Superior temporal gyrus (tissue), 1 donor: Measurements from ENCODE around the gene AFF2.

Experiments used
- DNase-seq: peaks from one replicate; pipeline ENCODE4 v3.0.0-alpha.2; 2016; ENCODE audit errors: extremely low spot score

The AFF2 gene

DNA sequence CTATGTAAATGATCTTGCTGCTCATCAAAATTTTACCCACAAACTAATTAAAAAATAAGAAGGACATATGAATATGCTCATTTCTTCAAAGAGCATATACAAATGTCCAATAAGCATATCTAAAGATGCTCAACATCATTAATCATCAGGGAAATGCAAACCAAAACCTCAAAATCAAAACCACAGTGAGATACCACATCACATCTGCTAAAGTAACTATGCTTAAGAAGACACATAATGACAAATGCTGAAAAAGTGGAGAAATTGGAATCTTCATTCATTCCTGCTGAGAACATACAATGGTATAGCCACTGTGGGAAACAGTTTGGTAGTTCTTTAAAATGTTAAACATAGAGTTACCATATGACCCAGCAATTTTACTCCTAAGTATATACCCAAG, 81.9 kb downstream of the AFF2 start:
- no peak for DNase-seq

DNA sequence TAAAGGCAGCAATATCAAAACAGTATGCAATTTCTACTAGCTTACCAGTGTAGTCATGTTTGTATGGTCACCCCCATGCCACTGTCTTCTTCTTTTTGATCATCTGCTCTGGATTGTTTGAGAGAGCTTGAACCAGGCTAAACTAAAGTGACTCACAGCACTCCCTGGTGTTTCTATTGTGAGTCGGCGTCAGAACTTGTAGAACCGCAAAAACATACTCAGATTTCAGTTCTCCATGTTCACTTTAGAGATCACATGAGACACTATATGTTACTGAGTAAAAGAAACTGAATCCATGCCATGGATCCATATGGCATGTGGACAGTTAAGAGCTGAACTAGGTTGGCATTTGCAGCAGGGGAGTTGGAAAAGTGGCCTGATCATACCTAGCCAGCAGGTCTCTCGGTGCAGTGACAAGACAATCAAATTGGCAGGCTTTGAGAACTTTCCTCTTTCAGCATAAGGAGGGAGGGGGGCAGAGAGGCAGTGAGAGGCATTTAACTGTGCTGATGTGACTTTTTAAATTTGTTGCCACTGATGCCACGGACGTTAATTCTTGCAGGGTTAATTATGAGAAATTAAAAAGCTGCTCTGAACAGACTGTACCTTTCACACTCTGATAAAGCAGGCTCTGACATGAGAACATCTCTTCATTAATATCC, 88.4 kb downstream of the AFF2 start:
- DNase-seq = no peak

DNA sequence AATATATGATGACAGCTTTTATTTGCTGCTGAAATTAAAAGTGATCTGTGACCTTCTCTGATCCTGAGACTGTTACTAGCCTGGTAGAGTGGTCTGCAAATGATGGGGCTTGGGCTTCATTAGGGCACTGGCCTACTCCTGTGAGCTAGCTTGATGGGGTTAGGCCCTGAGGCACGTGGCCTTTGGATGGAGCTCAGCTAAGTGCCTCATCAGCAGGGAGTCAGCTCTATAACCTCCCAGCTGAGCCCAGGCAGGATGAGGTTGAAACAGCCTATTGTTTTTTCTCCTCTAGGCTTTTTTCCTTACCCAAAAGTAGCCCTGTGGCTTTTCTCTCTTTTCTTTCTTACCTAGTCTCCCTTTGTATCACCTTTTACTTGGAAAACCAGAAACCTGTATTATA, 92.2 kb downstream of the AFF2 start:
- DNase-seq = no peak

DNA sequence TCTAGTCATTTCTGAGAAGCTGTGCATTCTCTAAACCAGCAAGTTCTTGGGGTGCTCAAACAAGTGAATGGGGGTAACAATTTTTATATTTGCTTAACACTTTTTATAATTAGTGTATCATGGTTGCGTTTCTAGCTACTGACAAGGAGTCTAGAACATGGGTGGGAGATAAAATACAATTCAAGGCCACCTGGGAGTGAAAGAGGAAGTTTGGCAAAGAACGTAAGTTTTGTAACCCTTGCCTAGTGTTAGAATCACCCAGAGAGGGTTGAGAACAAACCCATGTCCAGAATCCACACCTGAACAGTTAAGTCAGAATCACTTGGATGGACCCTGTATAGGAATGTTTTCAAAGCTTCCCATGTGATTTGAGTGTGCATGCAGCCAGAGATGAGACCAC, 92.7 kb downstream of the AFF2 start:
- no peak for DNase-seq

DNA sequence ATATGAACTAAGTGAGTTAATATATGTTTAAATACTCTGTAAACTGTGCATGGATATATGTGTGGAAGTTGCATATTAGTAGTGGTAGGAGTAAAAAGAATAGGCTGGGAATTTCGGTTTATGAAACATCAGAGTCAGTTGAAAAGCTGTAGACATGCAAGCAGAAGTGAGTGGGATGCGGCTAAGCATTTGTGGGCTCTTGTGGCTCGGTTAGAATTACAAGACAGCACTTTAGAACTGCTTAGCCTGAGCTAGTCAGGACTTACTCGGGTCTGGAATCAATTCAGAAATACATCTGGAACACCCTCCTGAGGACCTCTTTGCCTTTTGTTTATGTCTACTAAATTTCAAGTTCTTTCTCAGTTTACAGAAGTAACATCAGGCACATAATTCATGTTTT, 93.6 kb downstream of the AFF2 start:
- DNase-seq = no peak

DNA sequence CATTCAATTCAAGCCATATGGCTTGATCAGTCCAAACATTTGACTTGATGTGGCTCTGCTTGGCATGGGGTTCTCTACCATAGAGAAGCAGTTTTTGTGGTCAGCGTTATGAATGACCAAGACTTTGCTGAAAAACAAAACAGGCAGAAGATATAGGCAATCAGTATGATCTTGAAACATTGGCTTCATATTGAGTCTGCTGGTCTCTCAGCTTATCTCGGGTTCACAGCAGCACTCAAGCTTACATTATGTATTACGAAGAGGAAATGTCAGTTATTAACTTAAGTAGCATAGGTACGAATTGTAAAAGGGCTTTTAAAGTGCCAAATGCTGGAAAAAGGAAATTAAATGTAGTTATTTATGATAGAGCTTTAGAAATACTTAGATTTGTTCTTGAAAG, 99.0 kb downstream of the AFF2 start:
- no peak for DNase-seq

DNA sequence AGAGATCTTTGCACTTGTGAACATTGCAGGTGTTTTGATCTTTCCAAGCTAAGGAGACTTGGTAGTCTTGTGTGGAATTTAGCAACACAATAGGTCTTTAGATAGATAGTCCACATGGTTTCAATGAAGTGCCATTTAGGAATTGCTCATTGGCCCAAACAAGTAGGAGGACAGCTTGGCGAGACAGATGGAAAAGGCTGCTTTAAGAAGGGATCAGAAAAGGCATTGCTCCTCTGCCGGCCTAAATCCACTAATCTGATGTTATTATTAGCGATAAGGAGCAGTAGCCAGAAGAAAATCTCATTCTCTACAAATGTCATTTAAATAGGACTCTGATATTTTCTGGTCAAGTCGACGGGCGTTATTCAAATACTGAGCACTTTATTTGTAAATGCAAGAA, 99.7 kb downstream of the AFF2 start:
- no peak for DNase-seq

DNA sequence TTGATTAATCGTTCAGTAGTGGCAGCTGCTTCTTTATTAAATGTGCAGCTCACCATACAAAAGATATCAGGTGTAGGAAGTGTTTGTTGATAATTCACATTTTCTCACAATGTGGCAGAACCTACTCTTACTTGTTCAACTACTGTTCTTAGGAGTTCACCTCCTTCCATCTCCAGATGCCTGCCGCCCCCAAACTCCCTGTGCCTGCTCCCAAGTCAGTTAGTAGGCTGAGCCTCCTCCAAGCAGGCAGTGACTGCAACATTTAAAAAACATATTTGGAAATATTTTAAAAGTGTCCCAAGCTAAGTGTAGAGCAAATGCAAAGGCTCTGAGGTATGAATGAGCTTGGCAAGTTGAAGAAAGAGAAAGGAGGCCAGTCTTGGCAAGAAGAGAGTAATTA, 100.2 kb downstream of the AFF2 start:
- DNase-seq = no peak

DNA sequence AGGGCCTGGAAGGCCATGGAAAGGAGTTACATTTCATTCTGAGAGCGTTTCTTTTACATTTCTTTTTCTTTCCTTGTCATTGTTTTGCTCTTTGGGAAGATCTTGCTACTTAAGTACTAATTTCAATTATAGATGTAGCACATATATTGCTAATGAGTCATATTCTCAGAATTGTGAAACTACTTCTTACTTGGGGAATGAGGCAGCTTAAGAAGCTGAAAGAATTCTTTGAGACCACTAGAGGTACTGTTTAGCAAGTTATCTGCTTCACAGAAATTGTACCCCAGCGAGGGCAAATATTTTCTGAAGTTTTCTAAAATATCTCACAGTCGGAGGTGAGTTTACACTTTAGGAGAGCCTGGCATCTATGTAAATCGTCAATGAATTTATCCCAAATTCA, 100.6 kb downstream of the AFF2 start:
- no peak for DNase-seq

DNA sequence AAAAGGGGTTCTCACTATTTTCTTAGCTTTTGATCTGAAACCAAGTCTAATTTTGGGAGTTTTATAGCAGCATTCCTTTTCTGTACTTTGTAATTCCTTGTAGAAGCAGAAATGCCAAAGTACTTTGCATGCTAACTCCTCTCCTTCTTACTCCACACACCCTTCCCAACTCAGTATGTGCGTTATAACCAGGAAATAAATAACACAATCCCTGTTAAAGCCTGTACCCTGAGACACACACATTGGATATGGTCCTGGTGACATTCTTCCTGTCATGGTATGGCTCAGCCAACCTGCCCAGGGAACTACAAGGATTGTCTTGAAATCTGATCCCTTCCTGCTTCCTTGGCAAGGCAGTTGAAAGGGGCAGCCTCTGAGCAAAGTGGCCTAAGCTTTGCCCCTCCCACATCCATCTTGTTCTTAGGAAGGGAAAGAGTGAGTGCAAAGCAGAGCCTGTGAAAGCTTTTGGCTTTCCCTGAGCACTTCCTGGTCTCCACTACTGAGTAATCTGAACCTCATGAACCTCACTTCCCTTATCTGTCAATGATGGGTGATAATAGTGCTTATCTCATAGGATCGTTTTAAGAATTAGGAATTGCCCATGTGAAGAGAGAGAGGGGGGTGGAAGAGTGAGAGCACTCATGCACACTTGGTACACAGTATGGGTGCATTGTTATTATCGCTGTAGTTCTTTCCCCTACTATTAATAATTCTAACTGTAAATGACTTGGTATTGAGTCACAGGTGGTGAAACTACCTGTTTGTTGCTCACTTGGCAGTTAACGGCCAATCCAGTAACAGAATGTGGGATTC, 109.3 kb downstream of the AFF2 start:
- DNase-seq = no peak

DNA sequence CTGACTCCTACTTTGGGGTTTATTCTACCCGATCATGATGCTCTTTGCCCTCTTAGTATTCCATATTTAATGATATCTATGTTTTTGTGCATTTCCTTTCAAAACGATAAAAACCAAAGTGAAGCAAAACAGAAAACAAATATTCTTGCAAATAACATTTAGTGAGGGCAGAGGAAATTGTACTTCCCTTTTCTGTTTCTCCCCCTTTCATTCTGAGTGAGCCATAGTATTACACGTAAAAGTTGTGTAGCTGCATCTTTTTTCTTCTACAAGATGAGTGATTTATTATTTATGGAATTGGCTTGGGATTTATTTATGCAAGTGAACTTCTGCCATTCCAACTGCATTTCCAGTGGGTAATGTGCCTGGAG, 109.9 kb downstream of the AFF2 start:
- no peak for DNase-seq

DNA sequence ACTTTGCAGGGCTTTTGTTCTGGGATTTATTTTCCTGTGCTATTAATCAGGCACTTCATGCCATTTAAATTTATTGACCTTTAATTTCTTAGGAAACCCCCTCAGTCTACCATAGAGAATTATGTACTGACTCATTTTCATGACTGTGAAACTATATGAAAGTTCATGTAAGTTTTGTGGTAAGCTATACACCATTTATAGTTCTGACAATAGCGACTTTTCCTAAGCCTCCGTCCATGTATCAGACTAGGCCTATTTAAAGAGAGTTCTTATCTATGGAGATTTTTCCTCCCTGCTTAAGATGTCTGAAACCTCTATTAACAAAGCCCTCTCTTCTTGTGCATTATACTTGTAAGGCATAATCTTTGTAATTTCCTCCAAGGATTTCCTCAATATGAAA, 111.6 kb downstream of the AFF2 start:
- DNase-seq = no peak

DNA sequence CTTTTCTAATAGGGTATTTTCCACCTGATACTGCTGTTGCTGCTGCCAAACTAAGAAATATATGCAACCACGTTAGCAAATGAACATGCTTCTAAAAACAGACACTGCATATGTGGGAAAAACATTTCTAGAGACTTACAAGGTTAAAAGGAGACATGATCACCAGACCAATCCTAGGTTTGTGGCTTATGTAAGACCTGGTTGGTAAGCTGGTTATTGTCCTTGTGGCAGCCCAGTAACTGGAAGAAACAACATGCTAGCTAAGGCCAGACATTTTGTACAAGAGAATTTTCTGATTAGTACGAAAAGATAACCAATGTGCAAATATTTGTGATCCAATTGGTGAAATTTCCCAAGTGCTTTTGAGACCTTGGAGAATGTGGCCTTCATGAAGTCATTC, 112.0 kb downstream of the AFF2 start:
- no peak for DNase-seq

DNA sequence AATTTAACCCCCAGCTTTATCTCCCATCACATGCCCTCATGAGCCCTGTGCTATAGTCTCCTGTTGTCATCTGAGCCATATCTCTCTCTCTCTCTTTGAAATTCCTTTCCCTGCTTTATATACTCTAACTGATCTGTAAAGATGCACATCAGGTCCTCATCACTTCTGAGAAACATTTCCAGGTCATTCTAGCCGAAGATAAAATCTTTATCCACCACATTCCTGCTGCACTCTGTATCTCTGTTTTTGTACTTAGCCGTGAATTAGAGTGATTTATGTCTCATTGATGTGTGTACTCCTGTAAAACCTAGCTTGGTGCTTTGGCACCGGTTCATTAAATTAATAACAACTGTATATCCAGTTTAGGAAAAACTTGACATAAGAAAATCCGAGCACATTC, 113.2 kb downstream of the AFF2 start:
- no peak for DNase-seq

DNA sequence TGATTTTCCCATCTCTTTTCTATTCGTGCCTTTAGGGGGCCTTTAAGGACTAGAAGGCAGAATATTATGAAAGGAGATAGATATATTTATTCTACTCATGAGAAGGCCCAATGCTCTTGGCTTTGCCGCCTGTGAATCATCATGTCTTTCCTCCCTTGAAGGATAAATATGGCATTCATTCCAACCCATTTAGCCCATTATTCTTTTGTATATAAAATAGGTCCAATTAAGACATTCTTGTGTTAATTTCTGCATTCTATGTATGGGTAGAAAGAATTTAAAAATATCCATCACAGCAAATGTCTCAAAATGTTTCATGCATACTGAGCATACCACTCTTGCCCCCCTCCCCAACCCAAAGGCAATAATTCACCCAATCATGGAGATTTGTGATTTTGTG, 115.1 kb downstream of the AFF2 start:
- DNase-seq = no peak

DNA sequence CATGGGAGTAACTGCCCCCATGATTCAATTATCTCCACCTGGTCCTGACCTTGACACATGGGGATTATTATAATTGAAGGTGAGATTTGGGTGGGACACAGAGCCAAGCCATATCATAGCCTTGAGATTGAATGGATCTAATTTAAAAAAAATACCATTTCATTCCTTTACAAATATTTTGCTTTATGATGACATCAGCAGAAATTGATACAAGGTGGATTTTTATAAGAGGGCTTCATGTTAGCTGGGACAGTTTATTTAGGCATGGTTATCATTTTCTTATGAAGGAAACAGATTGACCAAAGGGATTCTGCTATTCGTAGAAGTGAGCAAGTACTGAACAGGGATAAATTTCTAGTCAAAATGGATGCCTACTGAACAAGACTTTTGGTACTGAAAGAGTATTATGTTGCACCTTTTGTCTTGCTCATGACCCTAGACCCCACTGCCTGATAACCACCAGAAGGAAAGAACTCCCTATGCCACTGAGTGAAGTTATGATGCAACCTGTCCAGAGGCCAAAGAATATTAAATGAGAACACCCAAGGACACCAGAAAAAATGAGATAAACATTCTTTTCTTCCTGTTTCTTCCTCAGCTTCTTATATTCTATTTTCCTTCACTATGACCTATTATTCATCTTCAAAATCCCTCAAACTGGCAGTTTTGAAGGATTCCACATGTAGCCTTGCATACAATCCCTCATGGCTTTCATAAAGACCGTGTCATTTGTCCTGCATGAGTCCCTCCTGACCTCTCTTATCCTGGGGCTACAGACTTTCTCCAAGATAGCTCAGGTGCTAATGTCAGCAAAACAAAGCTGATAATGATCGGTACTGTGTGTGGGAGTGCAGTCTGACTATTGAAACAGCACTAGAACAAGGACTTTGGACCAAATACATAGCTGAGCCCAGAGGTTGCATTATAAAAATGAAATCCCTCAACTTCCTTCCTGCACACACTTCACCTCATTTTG, 118.3 kb downstream of the AFF2 start:
- DNase-seq = no peak

DNA sequence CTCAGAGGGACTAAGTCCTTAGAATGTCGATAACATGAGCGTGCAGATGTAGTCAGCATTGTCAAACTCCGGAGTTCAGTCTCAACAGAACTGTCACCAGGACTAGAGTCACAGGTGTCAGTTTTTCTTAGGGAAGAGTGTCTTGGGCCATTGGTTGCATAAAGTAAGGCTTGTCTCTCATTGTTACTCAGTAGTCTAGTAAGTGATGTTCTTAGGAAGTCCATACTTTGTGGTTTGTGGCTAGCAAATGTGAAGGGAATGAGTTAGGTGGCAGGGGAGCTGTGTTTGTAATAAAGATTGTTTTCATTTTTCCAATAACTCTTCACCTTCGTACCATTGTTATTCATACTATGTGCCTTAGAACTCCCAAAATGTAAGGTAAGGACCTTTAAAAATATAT, 119.6 kb downstream of the AFF2 start:
- no peak for DNase-seq

DNA sequence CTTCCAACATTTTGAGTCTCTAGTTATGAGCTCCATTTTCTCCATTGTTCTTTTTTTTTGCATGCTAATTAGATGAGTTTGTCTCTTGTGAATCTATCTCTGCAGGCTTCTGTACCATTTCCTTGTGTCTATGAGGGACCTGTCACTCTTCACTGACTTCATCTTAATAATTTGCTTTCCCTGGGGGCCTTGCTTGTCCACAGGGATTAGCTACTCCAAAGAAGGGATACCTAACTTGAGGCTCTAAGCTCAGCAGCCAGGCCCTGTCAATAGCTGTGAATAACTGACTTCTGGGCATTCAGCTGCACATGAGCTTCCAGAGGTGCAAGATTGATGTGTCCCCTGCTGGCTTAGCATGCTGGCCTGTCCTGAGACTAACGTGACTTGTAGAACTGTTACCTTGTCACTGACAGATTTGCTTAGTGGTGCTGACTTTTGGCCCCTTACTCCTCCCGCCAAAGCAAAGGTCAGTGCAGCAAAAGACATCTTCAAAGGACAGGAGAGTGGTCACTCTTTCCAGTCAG, 124.6 kb downstream of the AFF2 start:
- DNase-seq = no peak

DNA sequence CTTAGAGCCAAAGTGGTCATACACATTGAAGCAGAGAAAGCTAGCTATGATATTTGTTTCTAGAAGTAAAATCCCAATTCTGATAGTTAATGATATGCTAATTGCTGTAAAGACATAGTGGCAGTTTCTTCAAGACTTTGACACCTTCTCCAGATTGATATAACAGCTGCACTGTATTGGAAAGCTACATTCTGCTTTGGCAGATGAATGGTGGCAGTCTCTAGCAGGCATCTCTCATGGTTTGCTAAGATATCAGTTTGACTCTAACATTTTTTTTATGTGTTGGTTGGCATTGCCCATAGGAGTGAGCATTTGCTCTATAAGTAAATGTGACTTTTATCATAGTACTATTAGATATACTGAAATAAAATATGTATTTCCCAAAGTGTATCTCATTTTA, 128.2 kb downstream of the AFF2 start:
- DNase-seq = no peak

DNA sequence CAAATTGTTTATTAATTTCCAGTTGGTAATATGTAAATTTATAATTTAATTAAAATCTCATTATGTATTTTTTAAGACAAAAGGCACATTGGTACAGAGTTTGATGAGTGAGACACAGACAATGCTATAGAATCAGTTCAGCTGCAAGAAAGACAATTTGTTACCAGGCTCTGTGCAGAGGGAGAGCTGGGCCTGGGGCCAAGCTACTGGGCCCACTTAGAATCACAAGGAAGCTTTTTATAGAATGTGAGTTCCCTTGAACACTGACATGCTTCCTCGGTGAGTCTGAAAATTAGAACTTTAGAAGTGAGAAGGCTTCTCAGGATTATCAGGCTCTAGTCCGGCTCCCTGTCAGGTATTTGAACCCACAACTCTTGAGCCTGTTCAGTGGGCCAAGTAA, 129.0 kb downstream of the AFF2 start:
- DNase-seq = peak; percentile 40

DNA sequence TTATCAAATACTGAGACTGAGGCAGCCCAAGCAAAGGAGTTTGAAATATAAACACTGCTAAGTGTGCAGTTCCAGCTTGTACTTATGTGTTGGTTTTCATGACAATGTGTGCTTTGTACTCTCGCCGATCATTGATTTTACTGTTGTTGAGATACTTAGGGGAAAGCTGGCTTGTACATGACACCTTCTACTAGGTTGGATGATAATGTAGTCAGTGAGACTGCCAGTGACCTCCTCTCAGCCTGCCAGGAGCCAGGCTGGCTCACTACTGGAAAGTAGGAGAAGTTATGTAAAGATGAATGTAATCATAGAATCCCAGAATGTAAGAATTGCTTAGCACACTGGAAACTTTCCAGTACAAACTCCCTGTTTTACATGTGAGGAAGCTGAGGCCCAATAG, 132.0 kb downstream of the AFF2 start:
- DNase-seq = peak; percentile 16

DNA sequence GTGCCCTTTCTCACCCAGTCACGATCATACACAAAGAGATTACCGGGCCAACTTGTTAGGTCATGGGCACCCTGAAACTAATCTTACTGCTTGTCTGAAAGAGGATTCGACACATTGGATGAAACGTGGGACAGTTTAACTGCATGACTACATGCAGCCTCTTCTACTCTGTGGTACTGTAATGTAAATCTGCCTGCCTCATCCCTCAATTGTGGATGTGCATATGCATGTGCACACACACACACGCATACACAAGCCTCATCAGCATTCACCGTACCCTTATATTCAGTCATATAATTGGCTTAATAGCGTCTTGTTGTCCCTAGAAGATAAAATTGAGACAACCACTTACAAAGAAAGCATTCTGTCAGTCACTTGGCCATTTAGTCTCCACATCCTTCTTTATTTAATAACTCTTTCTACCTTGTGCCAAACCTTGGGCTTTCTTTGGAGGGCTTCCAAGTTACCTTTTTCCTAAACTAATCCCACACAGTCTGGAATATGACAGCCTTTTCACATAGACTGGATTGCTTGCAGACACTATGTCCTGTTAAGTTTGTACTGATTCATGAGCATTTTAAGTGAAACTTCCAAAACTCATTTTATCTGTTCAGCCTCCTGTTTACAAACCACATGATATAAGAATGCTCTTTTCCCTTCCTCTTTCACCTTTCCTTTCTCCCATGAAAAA, 132.9 kb downstream of the AFF2 start:
- DNase-seq = no peak
